ENCODE measurements around the gene FOXC2.

The FOXC2 gene

DNA sequence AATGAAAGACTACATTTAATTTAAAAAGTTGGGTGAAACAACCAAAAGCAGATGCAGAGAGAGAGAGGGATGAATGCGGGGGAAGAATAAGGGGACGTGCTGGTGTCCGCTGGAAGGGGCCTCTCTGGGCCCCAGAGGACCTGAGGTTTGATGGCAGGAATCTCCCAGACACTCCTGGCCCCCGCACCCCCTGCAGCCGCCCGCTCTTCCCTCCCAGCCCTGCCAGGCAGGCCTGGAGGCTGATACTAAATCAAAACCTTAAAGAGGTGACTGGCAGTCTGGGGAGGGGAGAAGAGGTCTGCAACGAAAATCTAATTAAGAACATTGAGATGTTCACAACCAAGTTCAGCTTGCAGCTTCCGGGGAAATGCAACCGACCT, 14.2 kb downstream of the FOXC2 start (continued):
- TF ChIP-seq, protein P1, sequence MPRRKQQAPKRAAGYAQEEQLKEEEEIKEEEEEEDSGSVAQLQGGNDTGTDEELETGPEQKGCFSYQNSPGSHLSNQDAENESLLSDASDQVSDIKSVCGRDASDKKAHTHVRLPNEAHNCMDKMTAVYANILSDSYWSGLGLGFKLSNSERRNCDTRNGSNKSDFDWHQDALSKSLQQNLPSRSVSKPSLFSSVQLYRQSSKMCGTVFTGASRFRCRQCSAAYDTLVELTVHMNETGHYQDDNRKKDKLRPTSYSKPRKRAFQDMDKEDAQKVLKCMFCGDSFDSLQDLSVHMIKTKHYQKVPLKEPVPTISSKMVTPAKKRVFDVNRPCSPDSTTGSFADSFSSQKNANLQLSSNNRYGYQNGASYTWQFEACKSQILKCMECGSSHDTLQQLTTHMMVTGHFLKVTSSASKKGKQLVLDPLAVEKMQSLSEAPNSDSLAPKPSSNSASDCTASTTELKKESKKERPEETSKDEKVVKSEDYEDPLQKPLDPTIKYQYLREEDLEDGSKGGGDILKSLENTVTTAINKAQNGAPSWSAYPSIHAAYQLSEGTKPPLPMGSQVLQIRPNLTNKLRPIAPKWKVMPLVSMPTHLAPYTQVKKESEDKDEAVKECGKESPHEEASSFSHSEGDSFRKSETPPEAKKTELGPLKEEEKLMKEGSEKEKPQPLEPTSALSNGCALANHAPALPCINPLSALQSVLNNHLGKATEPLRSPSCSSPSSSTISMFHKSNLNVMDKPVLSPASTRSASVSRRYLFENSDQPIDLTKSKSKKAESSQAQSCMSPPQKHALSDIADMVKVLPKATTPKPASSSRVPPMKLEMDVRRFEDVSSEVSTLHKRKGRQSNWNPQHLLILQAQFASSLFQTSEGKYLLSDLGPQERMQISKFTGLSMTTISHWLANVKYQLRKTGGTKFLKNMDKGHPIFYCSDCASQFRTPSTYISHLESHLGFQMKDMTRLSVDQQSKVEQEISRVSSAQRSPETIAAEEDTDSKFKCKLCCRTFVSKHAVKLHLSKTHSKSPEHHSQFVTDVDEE (CRISPR knock-in tag; IDR thresholded peaks at IDR 0.05), result no peak
- TF ChIP-seq ZFP30 (CRISPR knock-in tag; IDR thresholded peaks at IDR 0.05), result no peak
- TF ChIP-seq CSDC2 (CRISPR knock-in tag; IDR thresholded peaks at IDR 0.05), result no peak
- TF ChIP-seq OSR1 (CRISPR knock-in tag; IDR thresholded peaks at IDR 0.05), result no peak
- no peak for TF ChIP-seq ARNTL (CRISPR knock-in tag; IDR thresholded peaks at IDR 0.05; ENCODE audit: borderline replicate concordance, low read depth)

DNA sequence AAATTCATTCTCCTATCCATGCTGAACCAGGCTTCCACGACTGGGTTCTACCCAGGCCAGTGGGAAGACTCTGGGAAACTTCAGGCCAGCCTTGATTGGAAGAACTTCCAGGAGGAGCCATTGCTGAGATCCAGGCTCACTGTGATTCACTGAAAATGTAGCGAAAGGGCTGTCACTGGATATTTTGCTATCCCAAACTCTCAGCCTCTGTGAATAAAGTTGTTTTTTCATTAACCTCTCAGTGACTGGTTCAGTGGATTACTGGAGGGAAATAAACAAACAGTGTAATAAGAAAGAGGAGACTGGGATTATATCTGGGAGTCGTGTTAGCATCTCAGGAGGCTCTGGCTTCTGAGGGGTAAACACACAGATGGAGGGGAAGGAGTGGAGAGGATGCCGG, 14.8 kb downstream of the FOXC2 start:
- ATAC-seq, result no peak
- TF ChIP-seq RARB (CRISPR knock-in tag; IDR thresholded peaks at IDR 0.05) (no peak), GLIS3 (CRISPR knock-in tag; IDR thresholded peaks at IDR 0.05) (no peak)
- TF ChIP-seq, protein P2, sequence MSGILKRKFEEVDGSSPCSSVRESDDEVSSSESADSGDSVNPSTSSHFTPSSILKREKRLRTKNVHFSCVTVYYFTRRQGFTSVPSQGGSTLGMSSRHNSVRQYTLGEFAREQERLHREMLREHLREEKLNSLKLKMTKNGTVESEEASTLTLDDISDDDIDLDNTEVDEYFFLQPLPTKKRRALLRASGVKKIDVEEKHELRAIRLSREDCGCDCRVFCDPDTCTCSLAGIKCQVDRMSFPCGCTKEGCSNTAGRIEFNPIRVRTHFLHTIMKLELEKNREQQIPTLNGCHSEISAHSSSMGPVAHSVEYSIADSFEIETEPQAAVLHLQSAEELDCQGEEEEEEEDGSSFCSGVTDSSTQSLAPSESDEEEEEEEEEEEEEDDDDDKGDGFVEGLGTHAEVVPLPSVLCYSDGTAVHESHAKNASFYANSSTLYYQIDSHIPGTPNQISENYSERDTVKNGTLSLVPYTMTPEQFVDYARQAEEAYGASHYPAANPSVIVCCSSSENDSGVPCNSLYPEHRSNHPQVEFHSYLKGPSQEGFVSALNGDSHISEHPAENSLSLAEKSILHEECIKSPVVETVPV (CRISPR knock-in tag; IDR thresholded peaks at IDR 0.05), result no peak

DNA sequence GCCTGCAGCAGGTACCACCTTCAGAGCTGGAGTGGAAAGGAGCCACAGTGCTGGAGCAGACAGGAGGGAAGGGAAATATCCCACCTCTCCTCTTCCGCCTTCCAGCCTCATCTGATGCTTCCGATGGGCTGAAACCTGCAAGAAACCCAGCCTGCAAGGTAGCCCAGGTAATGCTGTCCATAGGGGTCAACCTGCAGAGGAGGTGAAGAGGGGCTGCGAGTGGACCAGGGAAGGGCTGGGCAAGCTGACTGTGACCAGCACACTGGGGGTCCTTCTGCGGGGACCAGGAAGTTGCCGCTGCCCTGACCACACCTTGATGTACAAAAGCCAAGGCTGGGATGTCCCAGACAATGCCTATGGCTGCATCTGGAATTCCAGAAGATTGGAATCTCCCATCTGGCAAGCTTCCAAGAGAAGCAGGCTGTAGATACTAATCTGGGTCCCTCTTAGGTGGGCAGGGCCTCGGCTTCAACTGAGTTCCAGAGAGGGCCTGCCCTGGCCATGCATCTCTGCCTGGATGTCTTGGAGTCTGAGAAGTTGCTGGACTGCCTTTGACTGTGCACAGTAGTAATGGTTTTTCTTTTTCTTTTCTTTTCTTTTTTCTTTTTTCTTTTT, 17.5 kb downstream of the FOXC2 start:
- ATAC-seq, result no peak
- TF ChIP-seq PPARA (CRISPR knock-in tag; IDR thresholded peaks at IDR 0.05; ENCODE audit: borderline replicate concordance), result no peak

DNA sequence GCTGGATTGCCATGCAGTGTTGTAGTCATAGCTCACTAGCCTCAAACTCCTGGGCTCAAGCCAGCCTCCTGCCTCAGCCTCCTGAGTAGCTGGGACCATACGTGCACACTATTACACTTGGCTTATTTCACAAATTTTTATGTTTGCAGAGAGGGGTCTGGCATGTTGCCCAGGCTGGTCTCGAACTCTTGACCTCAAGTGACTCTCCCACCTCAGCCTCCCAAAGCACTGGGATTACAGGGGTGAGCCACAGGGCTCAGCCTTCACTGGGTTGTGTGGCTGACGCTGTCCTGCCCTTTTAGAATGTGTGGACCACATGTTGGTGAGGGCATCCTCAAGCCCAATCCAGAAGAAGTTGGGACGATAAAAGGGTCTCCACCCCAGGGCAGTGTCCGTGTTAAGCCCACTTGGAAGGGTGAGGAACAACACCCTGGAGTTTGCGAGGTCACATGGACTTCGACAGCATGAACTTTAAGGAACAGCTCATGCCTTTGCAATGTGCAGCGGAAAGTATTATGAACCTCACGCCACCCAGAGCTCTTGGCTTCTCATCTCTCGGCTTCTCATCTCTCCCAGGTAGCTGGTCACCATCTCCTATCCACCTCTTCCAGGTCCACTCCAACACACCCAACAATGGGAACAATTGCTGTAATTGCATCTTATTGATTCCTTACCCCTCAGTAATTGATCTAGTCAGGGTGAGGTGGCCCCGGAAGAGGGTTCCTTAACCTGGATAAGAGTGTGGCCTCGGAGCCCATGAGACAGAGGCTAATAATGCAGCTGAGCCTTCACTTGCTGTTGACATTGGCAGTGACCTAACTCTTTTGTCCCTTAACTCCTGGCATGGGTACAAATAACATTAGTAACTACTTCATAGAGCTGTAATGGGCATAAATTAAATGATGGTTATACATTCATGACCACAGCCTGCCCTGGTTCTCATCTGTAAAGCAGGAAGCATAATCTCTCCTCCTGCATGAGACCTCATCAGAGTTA, 18.4 kb downstream of the FOXC2 start:
- ATAC-seq, result peak; percentile 15
- TF ChIP-seq, protein P3, sequence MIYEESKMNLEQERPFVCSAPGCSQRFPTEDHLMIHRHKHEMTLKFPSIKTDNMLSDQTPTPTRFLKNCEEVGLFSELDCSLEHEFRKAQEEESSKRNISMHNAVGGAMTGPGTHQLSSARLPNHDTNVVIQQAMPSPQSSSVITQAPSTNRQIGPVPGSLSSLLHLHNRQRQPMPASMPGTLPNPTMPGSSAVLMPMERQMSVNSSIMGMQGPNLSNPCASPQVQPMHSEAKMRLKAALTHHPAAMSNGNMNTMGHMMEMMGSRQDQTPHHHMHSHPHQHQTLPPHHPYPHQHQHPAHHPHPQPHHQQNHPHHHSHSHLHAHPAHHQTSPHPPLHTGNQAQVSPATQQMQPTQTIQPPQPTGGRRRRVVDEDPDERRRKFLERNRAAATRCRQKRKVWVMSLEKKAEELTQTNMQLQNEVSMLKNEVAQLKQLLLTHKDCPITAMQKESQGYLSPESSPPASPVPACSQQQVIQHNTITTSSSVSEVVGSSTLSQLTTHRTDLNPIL (CRISPR knock-in tag; IDR thresholded peaks at IDR 0.05; ENCODE audit: low read depth), result no peak
- TF ChIP-seq RARB (CRISPR knock-in tag; IDR thresholded peaks at IDR 0.05) (no peak), ZFP3 (CRISPR knock-in tag; IDR thresholded peaks at IDR 0.05) (no peak), OSR1 (CRISPR knock-in tag; IDR thresholded peaks at IDR 0.05) (no peak), SNAI2 (CRISPR knock-in tag; IDR thresholded peaks at IDR 0.05) (no peak), GLIS3 (CRISPR knock-in tag; IDR thresholded peaks at IDR 0.05) (no peak), PPARA (CRISPR knock-in tag; IDR thresholded peaks at IDR 0.05; ENCODE audit: borderline replicate concordance) (no peak), BACH2 (CRISPR knock-in tag; IDR thresholded peaks at IDR 0.05; ENCODE audit: borderline replicate concordance) (no peak), TOX (CRISPR knock-in tag; IDR thresholded peaks at IDR 0.05; ENCODE audit: borderline replicate concordance) (no peak), ZFP30 (CRISPR knock-in tag; IDR thresholded peaks at IDR 0.05) (no peak), ESRRG (CRISPR knock-in tag; IDR thresholded peaks at IDR 0.05) (no peak), TCF4 (CRISPR knock-in tag; IDR thresholded peaks at IDR 0.05; ENCODE audit: borderline replicate concordance) (no peak)
- TF ChIP-seq, protein P1 (CRISPR knock-in tag; IDR thresholded peaks at IDR 0.05), result no peak
- TF ChIP-seq, protein P4, sequence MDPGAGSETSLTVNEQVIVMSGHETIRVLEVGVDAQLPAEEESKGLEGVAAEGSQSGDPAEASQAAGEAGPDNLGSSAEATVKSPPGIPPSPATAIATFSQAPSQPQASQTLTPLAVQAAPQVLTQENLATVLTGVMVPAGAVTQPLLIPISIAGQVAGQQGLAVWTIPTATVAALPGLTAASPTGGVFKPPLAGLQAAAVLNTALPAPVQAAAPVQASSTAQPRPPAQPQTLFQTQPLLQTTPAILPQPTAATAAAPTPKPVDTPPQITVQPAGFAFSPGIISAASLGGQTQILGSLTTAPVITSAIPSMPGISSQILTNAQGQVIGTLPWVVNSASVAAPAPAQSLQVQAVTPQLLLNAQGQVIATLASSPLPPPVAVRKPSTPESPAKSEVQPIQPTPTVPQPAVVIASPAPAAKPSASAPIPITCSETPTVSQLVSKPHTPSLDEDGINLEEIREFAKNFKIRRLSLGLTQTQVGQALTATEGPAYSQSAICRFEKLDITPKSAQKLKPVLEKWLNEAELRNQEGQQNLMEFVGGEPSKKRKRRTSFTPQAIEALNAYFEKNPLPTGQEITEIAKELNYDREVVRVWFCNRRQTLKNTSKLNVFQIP (CRISPR knock-in tag; IDR thresholded peaks at IDR 0.05; ENCODE audit: borderline replicate concordance, low read depth), result no peak
- TF ChIP-seq, protein P5, sequence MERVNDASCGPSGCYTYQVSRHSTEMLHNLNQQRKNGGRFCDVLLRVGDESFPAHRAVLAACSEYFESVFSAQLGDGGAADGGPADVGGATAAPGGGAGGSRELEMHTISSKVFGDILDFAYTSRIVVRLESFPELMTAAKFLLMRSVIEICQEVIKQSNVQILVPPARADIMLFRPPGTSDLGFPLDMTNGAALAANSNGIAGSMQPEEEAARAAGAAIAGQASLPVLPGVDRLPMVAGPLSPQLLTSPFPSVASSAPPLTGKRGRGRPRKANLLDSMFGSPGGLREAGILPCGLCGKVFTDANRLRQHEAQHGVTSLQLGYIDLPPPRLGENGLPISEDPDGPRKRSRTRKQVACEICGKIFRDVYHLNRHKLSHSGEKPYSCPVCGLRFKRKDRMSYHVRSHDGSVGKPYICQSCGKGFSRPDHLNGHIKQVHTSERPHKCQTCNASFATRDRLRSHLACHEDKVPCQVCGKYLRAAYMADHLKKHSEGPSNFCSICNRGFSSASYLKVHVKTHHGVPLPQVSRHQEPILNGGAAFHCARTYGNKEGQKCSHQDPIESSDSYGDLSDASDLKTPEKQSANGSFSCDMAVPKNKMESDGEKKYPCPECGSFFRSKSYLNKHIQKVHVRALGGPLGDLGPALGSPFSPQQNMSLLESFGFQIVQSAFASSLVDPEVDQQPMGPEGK (CRISPR knock-in tag; IDR thresholded peaks at IDR 0.05; ENCODE audit: borderline replicate concordance), result no peak
